ENCODE results near the gene ARFRP1. TPM values are rescaled to one million over a fixed set of nuclear protein-coding genes. Genes with fewer than 3 reads are reported as not detected.
A peak's percentile ranks its signal among the peaks of the same experiment; 100 is the strongest.

Gene ARFRP1
- total and polyA plus RNA-seq, 2 of the 13 experiments (the other 11 are each of a cell fraction or from before 2014, with no cell fraction given) = 32.0 to 51.1 TPM

DNA sequence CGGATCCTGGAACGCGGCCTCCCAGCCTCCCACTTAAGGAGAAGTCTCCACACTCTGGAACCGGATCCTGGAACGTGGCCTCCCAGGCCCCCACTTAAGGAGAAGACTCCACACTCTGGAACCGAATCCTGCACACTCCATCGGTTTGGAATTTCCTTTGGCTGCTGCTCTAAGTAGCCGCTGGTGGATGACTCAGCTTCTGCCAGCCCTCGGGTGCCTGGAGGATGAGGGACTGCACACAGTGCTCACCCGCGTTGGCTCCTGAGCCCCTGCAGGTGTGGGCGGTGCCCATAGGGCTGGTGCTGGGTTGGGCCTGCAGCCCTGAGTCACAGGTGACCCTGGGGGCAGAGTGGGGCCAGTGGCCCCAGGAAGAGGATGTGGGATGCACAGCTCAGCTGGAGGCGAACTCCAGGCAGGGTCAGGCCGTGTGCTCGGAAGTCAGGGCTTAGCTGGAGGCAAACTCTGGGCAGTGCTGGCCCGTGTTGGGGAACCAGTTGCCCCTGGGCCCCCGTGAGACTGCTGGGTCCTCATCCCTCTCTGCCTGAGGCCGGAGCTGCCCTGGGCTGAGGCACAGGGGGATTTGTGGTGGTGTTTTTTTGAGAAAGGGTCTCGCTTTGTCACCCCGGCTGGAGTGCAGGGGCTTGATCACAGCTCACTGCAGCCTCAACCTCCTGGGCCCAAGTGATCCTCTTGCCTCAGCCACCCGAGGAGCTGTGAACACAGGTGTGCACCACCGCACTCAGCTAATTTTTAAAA is 25.2 kb downstream of the ARFRP1 start (continued):
- TF ChIP-seq, protein P1, sequence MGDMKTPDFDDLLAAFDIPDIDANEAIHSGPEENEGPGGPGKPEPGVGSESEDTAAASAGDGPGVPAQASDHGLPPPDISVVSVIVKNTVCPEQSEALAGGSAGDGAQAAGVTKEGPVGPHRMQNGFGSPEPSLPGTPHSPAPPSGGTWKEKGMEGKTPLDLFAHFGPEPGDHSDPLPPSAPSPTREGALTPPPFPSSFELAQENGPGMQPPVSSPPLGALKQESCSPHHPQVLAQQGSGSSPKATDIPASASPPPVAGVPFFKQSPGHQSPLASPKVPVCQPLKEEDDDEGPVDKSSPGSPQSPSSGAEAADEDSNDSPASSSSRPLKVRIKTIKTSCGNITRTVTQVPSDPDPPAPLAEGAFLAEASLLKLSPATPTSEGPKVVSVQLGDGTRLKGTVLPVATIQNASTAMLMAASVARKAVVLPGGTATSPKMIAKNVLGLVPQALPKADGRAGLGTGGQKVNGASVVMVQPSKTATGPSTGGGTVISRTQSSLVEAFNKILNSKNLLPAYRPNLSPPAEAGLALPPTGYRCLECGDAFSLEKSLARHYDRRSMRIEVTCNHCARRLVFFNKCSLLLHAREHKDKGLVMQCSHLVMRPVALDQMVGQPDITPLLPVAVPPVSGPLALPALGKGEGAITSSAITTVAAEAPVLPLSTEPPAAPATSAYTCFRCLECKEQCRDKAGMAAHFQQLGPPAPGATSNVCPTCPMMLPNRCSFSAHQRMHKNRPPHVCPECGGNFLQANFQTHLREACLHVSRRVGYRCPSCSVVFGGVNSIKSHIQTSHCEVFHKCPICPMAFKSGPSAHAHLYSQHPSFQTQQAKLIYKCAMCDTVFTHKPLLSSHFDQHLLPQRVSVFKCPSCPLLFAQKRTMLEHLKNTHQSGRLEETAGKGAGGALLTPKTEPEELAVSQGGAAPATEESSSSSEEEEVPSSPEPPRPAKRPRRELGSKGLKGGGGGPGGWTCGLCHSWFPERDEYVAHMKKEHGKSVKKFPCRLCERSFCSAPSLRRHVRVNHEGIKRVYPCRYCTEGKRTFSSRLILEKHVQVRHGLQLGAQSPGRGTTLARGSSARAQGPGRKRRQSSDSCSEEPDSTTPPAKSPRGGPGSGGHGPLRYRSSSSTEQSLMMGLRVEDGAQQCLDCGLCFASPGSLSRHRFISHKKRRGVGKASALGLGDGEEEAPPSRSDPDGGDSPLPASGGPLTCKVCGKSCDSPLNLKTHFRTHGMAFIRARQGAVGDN (CRISPR knock-in tag; IDR thresholded peaks at IDR 0.05) = peak; percentile 69
- TF ChIP-seq RFXANK (CRISPR knock-in tag; IDR thresholded peaks at IDR 0.05) (no peak), MBD4 (IDR thresholded peaks at IDR 0.05; ENCODE audit: borderline replicate concordance, low read length) (no peak), EHMT2 (IDR thresholded peaks at IDR 0.05; ENCODE audit: borderline replicate concordance, low read depth, low read length) (no peak), YEATS4 (CRISPR knock-in tag; IDR thresholded peaks at IDR 0.05; ENCODE audit: borderline replicate concordance) (no peak), RAD21 (CRISPR knock-in tag; IDR thresholded peaks at IDR 0.05) (0 out of 2 replicates have a peak, but pooled peaks have one; percentile 12), ZNF562 (CRISPR knock-in tag; IDR thresholded peaks at IDR 0.05; ENCODE audit: borderline replicate concordance) (no peak), ZNF720 (CRISPR knock-in tag; IDR thresholded peaks at IDR 0.05) (no peak), POLR2G (IDR thresholded peaks at IDR 0.05; ENCODE audit: low read depth, low read length) (peak; percentile 30; the same call in 1 of the 2 replicates), KDM1A (CRISPR knock-in tag; IDR thresholded peaks at IDR 0.05) (no peak), ZNF180 (CRISPR knock-in tag; IDR thresholded peaks at IDR 0.05; ENCODE audit: borderline replicate concordance, low read depth) (no peak), TCF12 (IDR thresholded peaks at IDR 0.05) (no peak), TCF12 (CRISPR knock-in tag; IDR thresholded peaks at IDR 0.05) (no peak), PLSCR1 (CRISPR knock-in tag; IDR thresholded peaks at IDR 0.05; ENCODE audit: borderline replicate concordance) (no peak), GATAD1 (CRISPR knock-in tag; IDR thresholded peaks at IDR 0.05) (no peak), ZNF331 (CRISPR knock-in tag; IDR thresholded peaks at IDR 0.05) (no peak), NFYC (CRISPR knock-in tag; IDR thresholded peaks at IDR 0.05) (no peak), NR0B2 (CRISPR knock-in tag; IDR thresholded peaks at IDR 0.05) (peak; percentile 51; the same call in 1 of the 2 replicates), ZSCAN21 (CRISPR knock-in tag; IDR thresholded peaks at IDR 0.05; ENCODE audit: borderline replicate concordance) (no peak), STAG1 (CRISPR knock-in tag; IDR thresholded peaks at IDR 0.05) (no peak)
- TF ChIP-seq, protein P2, sequence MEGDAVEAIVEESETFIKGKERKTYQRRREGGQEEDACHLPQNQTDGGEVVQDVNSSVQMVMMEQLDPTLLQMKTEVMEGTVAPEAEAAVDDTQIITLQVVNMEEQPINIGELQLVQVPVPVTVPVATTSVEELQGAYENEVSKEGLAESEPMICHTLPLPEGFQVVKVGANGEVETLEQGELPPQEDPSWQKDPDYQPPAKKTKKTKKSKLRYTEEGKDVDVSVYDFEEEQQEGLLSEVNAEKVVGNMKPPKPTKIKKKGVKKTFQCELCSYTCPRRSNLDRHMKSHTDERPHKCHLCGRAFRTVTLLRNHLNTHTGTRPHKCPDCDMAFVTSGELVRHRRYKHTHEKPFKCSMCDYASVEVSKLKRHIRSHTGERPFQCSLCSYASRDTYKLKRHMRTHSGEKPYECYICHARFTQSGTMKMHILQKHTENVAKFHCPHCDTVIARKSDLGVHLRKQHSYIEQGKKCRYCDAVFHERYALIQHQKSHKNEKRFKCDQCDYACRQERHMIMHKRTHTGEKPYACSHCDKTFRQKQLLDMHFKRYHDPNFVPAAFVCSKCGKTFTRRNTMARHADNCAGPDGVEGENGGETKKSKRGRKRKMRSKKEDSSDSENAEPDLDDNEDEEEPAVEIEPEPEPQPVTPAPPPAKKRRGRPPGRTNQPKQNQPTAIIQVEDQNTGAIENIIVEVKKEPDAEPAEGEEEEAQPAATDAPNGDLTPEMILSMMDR (CRISPR knock-in tag; IDR thresholded peaks at IDR 0.05) = 0 out of 2 replicates have a peak, but pooled peaks have one; percentile 2
- TF ChIP-seq, protein P3, sequence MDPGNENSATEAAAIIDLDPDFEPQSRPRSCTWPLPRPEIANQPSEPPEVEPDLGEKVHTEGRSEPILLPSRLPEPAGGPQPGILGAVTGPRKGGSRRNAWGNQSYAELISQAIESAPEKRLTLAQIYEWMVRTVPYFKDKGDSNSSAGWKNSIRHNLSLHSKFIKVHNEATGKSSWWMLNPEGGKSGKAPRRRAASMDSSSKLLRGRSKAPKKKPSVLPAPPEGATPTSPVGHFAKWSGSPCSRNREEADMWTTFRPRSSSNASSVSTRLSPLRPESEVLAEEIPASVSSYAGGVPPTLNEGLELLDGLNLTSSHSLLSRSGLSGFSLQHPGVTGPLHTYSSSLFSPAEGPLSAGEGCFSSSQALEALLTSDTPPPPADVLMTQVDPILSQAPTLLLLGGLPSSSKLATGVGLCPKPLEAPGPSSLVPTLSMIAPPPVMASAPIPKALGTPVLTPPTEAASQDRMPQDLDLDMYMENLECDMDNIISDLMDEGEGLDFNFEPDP (CRISPR knock-in tag; conservative IDR thresholded peaks at IDR 0.05) = no peak
